Activated naive CD4-positive, alpha-beta T cell treated with anti-CD3 and anti-CD28 coated beads for 36 hours (primary cell): ENCODE measurements around the gene SRRT. TPM values are rescaled to one million over a fixed set of nuclear protein-coding genes. Genes with fewer than 3 reads are reported as not detected.
"Not testable (repeated sequence)": the region's sequence is repeated elsewhere in the genome, so short reads cannot be mapped to it uniquely, and the experiment has no call there.

Source experiments
- CTCF ChIA-PET: fragments of 350-600 bp; sonication (Branson Sonifier 250); formaldehyde crosslinking; loops from one replicate; lab custom pipeline; 2021; ENCODE audit warnings: antibody characterized with exemption; lab: Charles Lee
- DNase-seq: peaks from one replicate; pipeline ENCODE4 v3.0.0-alpha.2; 2020
- H3K27ac Mint-ChIP-seq: one replicate; pipeline ENCODE4 v1.8.0; 2021; ENCODE audit warnings: mild to moderate bottlenecking, mixed read lengths
- H3K27me3 Mint-ChIP-seq: one replicate; pipeline ENCODE4 v1.8.0; 2021; ENCODE audit warnings: low read depth, mixed read lengths
- H3K36me3 Mint-ChIP-seq: one replicate; pipeline ENCODE4 v1.8.0; 2021; ENCODE audit warnings: low read depth, mixed read lengths
- H3K4me1 Mint-ChIP-seq: one replicate; pipeline ENCODE4 v1.8.0; 2021; ENCODE audit warnings: low read depth, mixed read lengths
- H3K4me3 Mint-ChIP-seq: one replicate; pipeline ENCODE4 v1.8.0; 2021; ENCODE audit warnings: mild to moderate bottlenecking, moderate library complexity, mixed read lengths
- H3K9me3 Mint-ChIP-seq: one replicate; pipeline ENCODE4 v1.8.0; 2021; ENCODE audit warnings: mixed read lengths
- intact Hi-C: fragments of 100-400 bp; cut with micrococcal nuclease; formaldehyde crosslinking; loops from one replicate; pipeline ENCODE4 v1.15.1; 2023
- total RNA-seq, 2 experiments: library from RNA; stranded (reverse); gene quantifications; one replicate each; pipeline ENCODE4 v1.2.3, GENCODE V29; 2021

SRRT gene
- total RNA-seq, 2 experiments from 2014 or later, result 166 to 169 TPM

- peak; percentile 80 for DNase-seq
- Mint-ChIP-seq H3K27me3 (no peaks in the 10 kb centered on the region), H3K36me3 (no peaks in the 10 kb centered on the region), H3K9me3 (no peaks in the 10 kb centered on the region), H3K4me1 (peaks cover 7% of the 10 kb centered on the region), H3K4me3 (peak overlapping the region; percentile 68), H3K27ac (peak overlapping the region; percentile 72)
- intact Hi-C loops, result no loop called here
- CTCF ChIA-PET, result interaction anchor here (0.6 to 0.9 kb wide), 2 partner anchors 11 to 15 kb away, joined by 3 to 5 read pairs; partner anchors contain the start of gene SLC12A9
Observed at GRCh38 chr7:100837099-100837836, 37.6 kb upstream of the SRRT start.

DNA sequence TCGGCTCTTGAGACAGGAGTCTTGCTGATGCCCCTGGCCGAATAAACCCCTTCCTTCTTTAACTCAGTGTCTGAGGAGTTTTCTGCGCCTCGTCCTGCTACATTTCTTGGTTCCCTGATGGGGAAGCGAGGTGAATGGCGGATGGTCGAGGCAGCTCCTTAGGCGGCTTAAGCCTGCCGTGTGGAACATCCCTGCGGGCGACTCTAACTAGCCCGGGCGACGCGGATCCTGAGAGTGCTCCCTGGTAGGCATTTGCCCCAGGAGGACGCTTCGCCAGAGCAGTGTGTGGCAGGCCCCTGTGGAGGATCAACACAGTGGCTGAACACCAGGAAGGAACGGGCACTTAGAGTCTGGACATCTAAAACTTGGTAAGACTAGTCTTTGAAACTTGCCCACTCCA lies 35.5 kb upstream of the SRRT start:
- H3K27me3 Mint-ChIP-seq, result no peaks in the 10 kb centered on the region
- no peak overlapping the region for H3K27ac Mint-ChIP-seq
- no peaks in the 10 kb centered on the region for H3K36me3 Mint-ChIP-seq
- no peaks in the 10 kb centered on the region for H3K9me3 Mint-ChIP-seq
- CTCF ChIA-PET, result interaction anchor here (0.7 kb wide), 1 partner anchor 304 kb away, joined by 3 read pairs; no protein-coding TSS in a partner anchor
- H3K4me1 Mint-ChIP-seq, result peaks cover 7% of the 10 kb centered on the region
- no peak for DNase-seq
- intact Hi-C loops, result no loop called here
- no peak overlapping the region for H3K4me3 Mint-ChIP-seq

- intact Hi-C loops, result no loop called here
- Mint-ChIP-seq H3K4me3 (no peak overlapping the region), H3K27ac (no peak overlapping the region), H3K9me3 (no peaks in the 10 kb centered on the region), H3K4me1 (peaks cover 7% of the 10 kb centered on the region), H3K27me3 (no peaks in the 10 kb centered on the region), H3K36me3 (no peaks in the 10 kb centered on the region)
- no peak for DNase-seq
- CTCF ChIA-PET, result no interaction called here
Observed at GRCh38 chr7:100840470-100841100, 34.3 kb upstream of the SRRT start.

DNA sequence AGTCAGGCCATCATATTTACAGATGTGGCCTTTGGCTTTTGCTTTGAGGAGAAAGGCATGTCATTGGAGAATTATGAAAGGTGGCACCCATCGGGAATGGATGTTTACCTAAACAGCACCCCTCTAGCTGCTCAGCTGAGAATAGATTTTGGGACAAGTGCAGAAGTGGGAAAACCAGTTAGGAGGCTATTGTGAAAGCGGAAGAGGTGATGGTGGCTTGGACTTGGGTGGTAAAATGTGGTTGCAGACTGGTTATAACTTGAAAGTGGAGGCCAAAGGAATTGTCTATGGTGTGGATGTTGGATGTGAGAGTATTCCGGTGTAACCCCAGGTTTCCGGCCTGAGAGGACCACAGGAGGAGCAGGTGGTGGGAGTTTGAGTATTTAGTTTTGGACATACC lies 27.5 kb upstream of the SRRT start:
- no peaks in the 10 kb centered on the region for H3K27me3 Mint-ChIP-seq
- H3K27ac Mint-ChIP-seq, result no peak overlapping the region
- peaks cover 5% of the 10 kb centered on the region for H3K4me1 Mint-ChIP-seq
- no peak for DNase-seq
- no peaks in the 10 kb centered on the region for H3K9me3 Mint-ChIP-seq
- H3K4me3 Mint-ChIP-seq, result no peak overlapping the region
- H3K36me3 Mint-ChIP-seq, result no peaks in the 10 kb centered on the region
- CTCF ChIA-PET, result interaction anchor here (0.6 kb wide), 1 partner anchor 43 kb away, joined by 3 read pairs; no protein-coding TSS in a partner anchor
- intact Hi-C loops, result no loop called here

GRCh38 chr7:100852048-100852872 lies 22.6 kb upstream of the SRRT start, which contains the start of gene SLC12A9:
TSS of gene SLC12A9 (plus strand) at chr7:100852713. CDS start at chr7:100854198, 1,485 bp downstream.
- no peaks in the 10 kb centered on the region for H3K9me3 Mint-ChIP-seq
- H3K4me1 Mint-ChIP-seq, result peaks cover 18% of the 10 kb centered on the region
- peak within 1 kb of the TSS; percentile 89 for H3K4me3 Mint-ChIP-seq
- peak; percentile 89 for DNase-seq
- intact Hi-C loops, result loop anchor here (1.0 to 5.0 kb wide), 8 partner anchors 23 to 373 kb away; partner anchors contain the start of genes GIGYF1, SRRT and TSC22D4
- H3K36me3 Mint-ChIP-seq, result peaks cover under 1% of the 10 kb centered on the region
- CTCF ChIA-PET, result interaction anchor here (0.6 to 10.0 kb wide), 22 partner anchors 15 to 254 kb away, joined by 3 to 98 read pairs (median 4); partner anchors contain the start of genes POP7 and SRRT
- H3K27ac Mint-ChIP-seq, result peak within 1 kb of the TSS; percentile 50
- H3K27me3 Mint-ChIP-seq, result no peaks in the 10 kb centered on the region

DNA sequence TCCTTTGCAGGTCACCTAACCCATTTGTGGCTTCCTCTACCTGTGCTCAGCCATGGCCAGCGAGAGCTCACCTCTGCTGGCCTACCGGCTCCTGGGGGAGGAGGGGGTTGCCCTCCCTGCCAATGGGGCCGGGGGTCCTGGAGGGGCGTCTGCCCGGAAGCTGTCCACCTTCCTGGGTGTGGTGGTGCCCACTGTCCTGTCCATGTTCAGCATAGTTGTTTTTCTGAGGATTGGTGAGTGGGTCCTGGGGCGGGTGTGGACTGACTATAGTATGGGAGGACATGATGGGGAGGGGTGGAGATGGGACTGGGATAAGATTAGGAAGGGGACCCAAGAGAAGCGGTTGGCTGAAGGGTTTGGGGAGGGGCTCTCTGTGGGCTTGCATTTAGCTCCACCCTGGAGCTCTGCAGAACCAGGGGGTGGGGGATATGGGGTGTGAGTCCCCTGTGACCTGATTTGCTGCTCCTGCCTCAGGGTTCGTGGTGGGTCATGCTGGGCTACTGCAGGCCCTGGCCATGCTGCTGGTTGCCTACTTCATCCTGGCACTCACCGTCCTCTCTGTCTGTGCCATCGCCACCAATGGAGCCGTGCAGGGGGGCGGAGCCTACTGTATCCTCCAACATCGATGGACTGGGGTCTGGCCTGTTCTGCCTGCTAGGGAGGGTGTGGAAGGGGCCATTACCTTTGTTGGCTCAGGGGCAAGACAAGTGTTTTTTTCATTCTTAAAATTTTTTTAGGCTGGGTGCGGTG lies 20.6 kb upstream of the SRRT start:
- H3K27me3 Mint-ChIP-seq, result no peaks in the 10 kb centered on the region
- CTCF ChIA-PET, result interaction anchor here (0.7 to 10.0 kb wide), 4 partner anchors 54 to 312 kb away, joined by 3 to 98 read pairs (median 3); no protein-coding TSS in a partner anchor
- H3K36me3 Mint-ChIP-seq, result peaks cover 2% of the 10 kb centered on the region
- no peaks in the 10 kb centered on the region for H3K9me3 Mint-ChIP-seq
- H3K4me1 Mint-ChIP-seq, result peaks cover 18% of the 10 kb centered on the region
- H3K4me3 Mint-ChIP-seq, result peak overlapping the region; percentile 89
- no peak for DNase-seq
- intact Hi-C loops, result loop anchor here (5.0 kb wide), 2 partner anchors 162 to 227 kb away; partner anchors contain the start of gene GIGYF1
- no peak overlapping the region for H3K27ac Mint-ChIP-seq

- intact Hi-C loops, result loop anchor here (5.0 kb wide), 2 partner anchors 163 to 228 kb away; partner anchors contain the start of gene GIGYF1
- peaks cover 18% of the 10 kb centered on the region for H3K4me1 Mint-ChIP-seq
- H3K36me3 Mint-ChIP-seq, H3K27ac Mint-ChIP-seq, H3K4me3 Mint-ChIP-seq, H3K9me3 Mint-ChIP-seq, H3K27me3 Mint-ChIP-seq, DNase-seq: not testable (repeated sequence)
- CTCF ChIA-PET, result interaction anchor here (10.0 kb wide), 1 partner anchor 54 kb away, joined by 98 read pairs; no protein-coding TSS in a partner anchor
Observed at GRCh38 chr7:100854899-100855298, 20.0 kb upstream of the SRRT start.

GRCh38 chr7:100855515-100855914 lies 19.4 kb upstream of the SRRT start:
- H3K4me1 Mint-ChIP-seq, result peaks cover 18% of the 10 kb centered on the region
- H3K27me3 Mint-ChIP-seq, result no peaks in the 10 kb centered on the region
- DNase-seq, result no peak
- H3K36me3 Mint-ChIP-seq, result peaks cover 10% of the 10 kb centered on the region
- H3K9me3 Mint-ChIP-seq, result no peaks in the 10 kb centered on the region
- CTCF ChIA-PET, result interaction anchor here (0.6 to 10.0 kb wide), 3 partner anchors 55 to 162 kb away, joined by 3 to 98 read pairs (median 3); no protein-coding TSS in a partner anchor
- intact Hi-C loops, result no loop called here
- H3K4me3 Mint-ChIP-seq, result no peak overlapping the region
- no peak overlapping the region for H3K27ac Mint-ChIP-seq

DNA sequence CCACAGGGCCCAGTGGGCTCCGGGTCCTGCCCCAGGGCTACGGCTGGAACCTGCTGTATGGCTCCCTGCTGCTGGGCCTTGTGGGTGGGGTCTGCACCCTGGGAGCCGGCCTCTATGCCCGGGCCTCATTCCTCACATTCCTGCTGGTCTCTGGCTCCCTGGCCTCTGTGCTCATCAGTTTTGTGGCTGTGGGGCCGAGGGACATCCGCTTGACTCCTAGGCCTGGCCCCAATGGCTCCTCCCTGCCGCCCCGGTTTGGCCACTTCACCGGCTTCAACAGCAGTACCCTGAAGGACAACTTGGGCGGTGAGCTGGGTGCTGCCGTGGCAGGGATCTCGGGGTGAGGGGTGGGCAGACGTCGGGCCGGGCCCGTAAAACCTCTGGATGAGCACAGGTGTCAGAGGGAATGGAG lies 18.0 kb upstream of the SRRT start:
- Mint-ChIP-seq H3K9me3 (no peaks in the 10 kb centered on the region), H3K4me1 (peaks cover 15% of the 10 kb centered on the region), H3K36me3 (peaks cover 15% of the 10 kb centered on the region), H3K27ac (no peak overlapping the region), H3K4me3 (no peak overlapping the region), H3K27me3 (no peaks in the 10 kb centered on the region)
- no peak for DNase-seq
- intact Hi-C loops, result no loop called here
- CTCF ChIA-PET, result interaction anchor here (10.0 kb wide), 1 partner anchor 56 kb away, joined by 98 read pairs; no protein-coding TSS in a partner anchor

GRCh38 chr7:100859856-100860255 lies 15.0 kb upstream of the SRRT start:
- CTCF ChIA-PET, result no interaction called here
- no peak overlapping the region for H3K4me3 Mint-ChIP-seq
- H3K36me3 Mint-ChIP-seq, result peaks cover 17% of the 10 kb centered on the region
- H3K27me3 Mint-ChIP-seq, result no peaks in the 10 kb centered on the region
- no peaks in the 10 kb centered on the region for H3K4me1 Mint-ChIP-seq
- no peak overlapping the region for H3K27ac Mint-ChIP-seq
- no peak for DNase-seq
- intact Hi-C loops, result no loop called here
- no peaks in the 10 kb centered on the region for H3K9me3 Mint-ChIP-seq
